Subcutaneous adipose tissue (tissue), 4 donors: Measurements from ENCODE around the gene MX1. TPM values are rescaled to one million over a fixed set of nuclear protein-coding genes. Genes with fewer than 3 reads are reported as not detected.

Experiments
- total RNA-seq, 4 donors: library from RNA; depleted of rRNA; stranded (reverse); fragments of >200 nt; gene quantifications; one replicate each; pipeline ENCODE4 v1.1.0, GENCODE V29; 2016
- TF ChIP-seq, protein P1 (sequence below): fragments of 450-650 bp; IDR thresholded peaks from one replicate; pipeline ENCODE4 v1.5.1; 2016; ENCODE audit warnings: low read depth, mild to moderate bottlenecking, control low read depth, antibody characterized with exemption, moderate library complexity

Gene MX1
- total RNA-seq, 4 donors from 2014 or later, result 12.6 to 47.5 (median 29.4) TPM

- TF ChIP-seq, protein P1, sequence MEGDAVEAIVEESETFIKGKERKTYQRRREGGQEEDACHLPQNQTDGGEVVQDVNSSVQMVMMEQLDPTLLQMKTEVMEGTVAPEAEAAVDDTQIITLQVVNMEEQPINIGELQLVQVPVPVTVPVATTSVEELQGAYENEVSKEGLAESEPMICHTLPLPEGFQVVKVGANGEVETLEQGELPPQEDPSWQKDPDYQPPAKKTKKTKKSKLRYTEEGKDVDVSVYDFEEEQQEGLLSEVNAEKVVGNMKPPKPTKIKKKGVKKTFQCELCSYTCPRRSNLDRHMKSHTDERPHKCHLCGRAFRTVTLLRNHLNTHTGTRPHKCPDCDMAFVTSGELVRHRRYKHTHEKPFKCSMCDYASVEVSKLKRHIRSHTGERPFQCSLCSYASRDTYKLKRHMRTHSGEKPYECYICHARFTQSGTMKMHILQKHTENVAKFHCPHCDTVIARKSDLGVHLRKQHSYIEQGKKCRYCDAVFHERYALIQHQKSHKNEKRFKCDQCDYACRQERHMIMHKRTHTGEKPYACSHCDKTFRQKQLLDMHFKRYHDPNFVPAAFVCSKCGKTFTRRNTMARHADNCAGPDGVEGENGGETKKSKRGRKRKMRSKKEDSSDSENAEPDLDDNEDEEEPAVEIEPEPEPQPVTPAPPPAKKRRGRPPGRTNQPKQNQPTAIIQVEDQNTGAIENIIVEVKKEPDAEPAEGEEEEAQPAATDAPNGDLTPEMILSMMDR, result no peak
These were observed 55.2 kb downstream of the MX1 start for GRCh38 chr21:41481191-41481590.

- TF ChIP-seq, protein P1, result no peak
These were observed 56.3 kb downstream of the MX1 start for GRCh38 chr21:41482301-41482700.

DNA sequence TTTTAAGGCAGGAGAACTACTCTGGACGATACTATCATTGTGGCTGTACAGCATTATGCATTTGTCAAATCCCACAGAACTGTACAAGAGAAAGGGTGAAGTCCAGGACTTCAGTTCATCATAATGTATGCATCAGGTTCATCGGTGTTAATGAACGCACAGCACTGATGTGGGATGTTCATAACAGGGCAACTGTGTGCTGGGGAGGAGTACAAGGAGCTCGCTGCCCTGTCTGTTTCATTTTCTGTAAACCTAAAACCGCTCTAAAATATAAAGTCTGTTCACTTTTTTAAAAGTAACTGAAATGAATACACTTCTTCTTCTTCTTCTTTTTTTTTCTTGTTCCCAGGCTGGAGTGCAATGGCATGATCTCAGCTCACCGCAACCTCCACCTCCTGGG, 56.9 kb downstream of the MX1 start:
- TF ChIP-seq, protein P1, result no peak

DNA sequence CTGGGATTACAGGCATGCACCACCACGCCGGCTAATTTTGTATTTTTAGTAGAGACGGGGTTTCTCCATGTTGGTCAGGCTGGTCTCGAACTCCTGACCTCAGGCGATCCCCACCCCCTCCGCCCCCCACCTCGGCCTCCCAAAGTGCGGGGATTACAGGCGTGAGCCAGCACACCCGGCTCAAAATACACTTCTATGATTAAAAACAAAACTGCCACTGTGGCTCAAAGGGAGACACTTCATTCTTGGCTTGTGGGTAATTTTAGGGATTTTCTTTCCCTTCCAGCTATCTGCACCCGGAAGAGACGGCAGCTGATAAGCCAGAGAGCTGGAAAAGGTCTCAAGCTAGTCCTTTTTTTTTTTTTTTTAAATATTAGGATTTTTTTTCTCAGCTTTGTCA, 57.4 kb downstream of the MX1 start:
- TF ChIP-seq, protein P1, result no peak

DNA sequence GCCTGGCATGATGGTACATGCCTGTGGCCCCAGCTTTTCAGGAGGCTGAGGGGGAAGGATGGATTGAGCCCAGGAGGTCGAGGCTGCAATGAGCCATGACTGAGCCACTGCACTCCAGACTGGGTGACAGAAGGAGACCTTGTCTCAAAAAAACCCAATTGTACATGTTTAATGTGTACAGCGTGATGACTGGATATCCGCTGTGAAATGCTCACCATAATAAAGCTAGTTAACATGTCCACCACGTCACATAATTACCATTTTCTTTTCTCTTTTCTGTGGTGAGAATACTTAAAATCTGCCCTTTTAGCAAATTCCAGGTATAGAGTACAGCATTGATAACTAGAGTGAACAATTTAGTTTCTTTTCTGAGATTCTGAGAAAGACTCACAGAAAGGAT, 57.9 kb downstream of the MX1 start:
- TF ChIP-seq, protein P1, result no peak

DNA sequence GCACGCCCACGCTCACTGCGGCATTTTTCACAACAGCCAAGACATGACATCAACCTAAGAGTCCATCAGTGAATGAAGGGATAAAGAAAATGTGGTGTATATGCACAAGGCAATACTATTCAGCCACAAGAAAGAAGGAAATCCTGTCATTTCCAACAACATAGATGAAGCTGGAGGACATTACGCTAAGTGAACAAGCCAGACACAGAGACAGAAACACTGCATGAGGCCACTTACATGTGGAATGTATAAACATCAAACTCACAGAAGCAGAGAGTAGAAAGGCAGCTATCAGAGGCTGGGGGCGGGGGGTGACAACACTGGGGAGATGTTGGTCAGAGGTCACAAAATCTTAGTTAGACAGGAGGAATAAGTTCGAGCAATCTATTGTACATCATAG, 61.0 kb downstream of the MX1 start:
- TF ChIP-seq, protein P1, result no peak

GRCh38 chr21:41488080-41488479, 62.0 kb downstream of the MX1 start:
- TF ChIP-seq, protein P1, result no peak

GRCh38 chr21:41489329-41489728, 63.3 kb downstream of the MX1 start:
- TF ChIP-seq, protein P1, result no peak
